Karpas-422 (cell line): ENCODE measurements around the gene CFAP43. TPM values are rescaled to one million over a fixed set of nuclear protein-coding genes. Genes with fewer than 3 reads are reported as not detected.
A peak's percentile ranks its signal among the peaks of the same experiment; 100 is the strongest.

Experiments used
- DNase-seq: peaks from one replicate; pipeline ENCODE4 v3.0.0-alpha.2; 2015
- H2AFZ ChIP-seq: fragments of 200-600 bp; sonication (generic); 2 replicates; pipeline ENCODE4 v1.6.1; 2014; ENCODE audit warnings: antibody characterized with exemption, low read length, mixed read lengths
- H3K27ac ChIP-seq: fragments of 200-600 bp; sonication (generic); 2 replicates; pipeline ENCODE4 v1.5.1; 2014; ENCODE audit warnings: mild to moderate bottlenecking, low read length, moderate library complexity
- H3K27me3 ChIP-seq: fragments of 200-600 bp; sonication (generic); 2 replicates; pipeline ENCODE4 v1.6.1; 2014; ENCODE audit warnings: low read length, mixed read lengths
- H3K36me3 ChIP-seq: fragments of 200-600 bp; sonication (generic); 2 replicates; pipeline ENCODE4 v1.6.1; 2014; ENCODE audit warnings: low read length, mixed read lengths; ENCODE audit not compliant: insufficient read depth
- H3K4me1 ChIP-seq: fragments of 200-600 bp; sonication (generic); 2 replicates; pipeline ENCODE4 v1.6.1; 2014; ENCODE audit warnings: mild to moderate bottlenecking, low read length, mixed read lengths
- H3K4me2 ChIP-seq: fragments of 200-600 bp; sonication (generic); 2 replicates; pipeline ENCODE4 v1.6.1; 2014; ENCODE audit warnings: low read length, low read depth, mild to moderate bottlenecking; ENCODE audit not compliant: poor library complexity, severe bottlenecking
- H3K4me3 ChIP-seq: fragments of 200-600 bp; sonication (generic); 2 replicates; pipeline ENCODE4 v1.5.1; 2014; ENCODE audit warnings: mild to moderate bottlenecking, antibody characterized with exemption, low read length, mixed read lengths
- H3K79me2 ChIP-seq: fragments of 200-600 bp; sonication (generic); 2 replicates; pipeline ENCODE4 v1.6.1; 2014; ENCODE audit warnings: mild to moderate bottlenecking, low read length, mixed read lengths
- H3K9ac ChIP-seq: fragments of 200-600 bp; sonication (generic); 2 replicates; pipeline ENCODE4 v1.6.0; 2014; ENCODE audit warnings: low read length
- H3K9me2 ChIP-seq: fragments of 200-600 bp; sonication (generic), shearing (Covaris generic); replicated peaks from 2 replicates; pipeline ENCODE4 v1.6.0; 2014; ENCODE audit warnings: mild to moderate bottlenecking, low read length, moderate library complexity; ENCODE audit not compliant: insufficient read depth
- H3K9me3 ChIP-seq: fragments of 300-700, 200-600 bp; sonication (generic); 2 replicates; pipeline ENCODE4 v1.6.1; 2014; ENCODE audit warnings: low read length, mixed read lengths
- H4K20me1 ChIP-seq: fragments of 200-600 bp; sonication (generic); 2 replicates; pipeline ENCODE4 v1.6.1; 2014; ENCODE audit warnings: mild to moderate bottlenecking, antibody characterized with exemption, low read length, low read depth; ENCODE audit not compliant: insufficient read depth
- total RNA-seq: library from RNA; depleted of rRNA; stranded (reverse); fragments of >200 nt; shearing (Covaris generic); gene quantifications from 2 replicates; pipeline ENCODE4 v1.2.3, GENCODE V29; 2014; ENCODE audit warnings: low replicate concordance

Gene CFAP43
- total RNA-seq, 1 experiment from 2014 or later, result 0.07 TPM

- H3K4me1 ChIP-seq, result no peaks in the 10 kb centered on the region
- H3K27ac ChIP-seq, result no peak overlapping the region
- H3K36me3 ChIP-seq, result no peaks in the 10 kb centered on the region
- H2AFZ ChIP-seq, result no peak overlapping the region
- H3K4me3 ChIP-seq, result no peak overlapping the region
- DNase-seq, result no peak
- no peaks in the 10 kb centered on the region for H3K9me3 ChIP-seq
- H3K27me3 ChIP-seq, result no peaks in the 10 kb centered on the region
- no peak overlapping the region for H3K4me2 ChIP-seq
- H3K79me2 ChIP-seq, result no peaks in the 10 kb centered on the region
- no peaks in the 10 kb centered on the region for H4K20me1 ChIP-seq
- H3K9ac ChIP-seq, result no peak overlapping the region
- no peaks in the 10 kb centered on the region for H3K9me2 ChIP-seq
These were observed 1.7 kb downstream of the CFAP43 start for GRCh38 chr10:104230490-104230889.

- Histone ChIP-seq H3K36me3 (no peaks in the 10 kb centered on the region), H3K79me2 (no peaks in the 10 kb centered on the region), H3K9me3 (no peaks in the 10 kb centered on the region), H4K20me1 (no peaks in the 10 kb centered on the region), H3K27me3 (no peaks in the 10 kb centered on the region), H3K27ac (no peak overlapping the region), H3K9me2 (no peaks in the 10 kb centered on the region), H3K9ac (no peak overlapping the region), H3K4me1 (no peaks in the 10 kb centered on the region), H3K4me3 (no peak overlapping the region), H2AFZ (no peak overlapping the region), H3K4me2 (no peak overlapping the region)
- DNase-seq, result no peak
These were observed 8.9 kb downstream of the CFAP43 start for GRCh38 chr10:104223304-104223703.

- Histone ChIP-seq H3K4me2 (no peak overlapping the region), H2AFZ (no peak overlapping the region)
These were observed 11.6 kb downstream of the CFAP43 start for GRCh38 chr10:104220522-104220921.

GRCh38 chr10:104218751-104219150 is 13.4 kb downstream of the CFAP43 start:
- Histone ChIP-seq H3K36me3 (no peaks in the 10 kb centered on the region), H3K4me2 (no peak overlapping the region), H2AFZ (no peak overlapping the region), H3K79me2 (no peaks in the 10 kb centered on the region), H3K9me3 (no peaks in the 10 kb centered on the region), H3K4me1 (no peaks in the 10 kb centered on the region), H3K9me2 (no peaks in the 10 kb centered on the region), H3K27ac (no peak overlapping the region), H3K27me3 (no peaks in the 10 kb centered on the region), H3K4me3 (no peak overlapping the region), H3K9ac (no peak overlapping the region), H4K20me1 (no peaks in the 10 kb centered on the region)
- DNase-seq, result peak; percentile 16

More at GRCh38 chr10:104220522-104220921, 11.6 kb downstream of the CFAP43 start:
- Histone ChIP-seq H3K27me3 (no peaks in the 10 kb centered on the region), H3K79me2 (no peaks in the 10 kb centered on the region), H3K9me3 (no peaks in the 10 kb centered on the region), H3K27ac (no peak overlapping the region), H3K4me1 (no peaks in the 10 kb centered on the region), H4K20me1 (no peaks in the 10 kb centered on the region), H3K9me2 (no peaks in the 10 kb centered on the region), H3K9ac (no peak overlapping the region), H3K36me3 (no peaks in the 10 kb centered on the region), H3K4me3 (no peak overlapping the region)
- peak; percentile 32 for DNase-seq

GRCh38 chr10:104216631-104217030 is 15.5 kb downstream of the CFAP43 start:
- no peaks in the 10 kb centered on the region for H3K79me2 ChIP-seq
- no peak overlapping the region for H3K9ac ChIP-seq
- no peaks in the 10 kb centered on the region for H3K4me1 ChIP-seq
- DNase-seq, result peak; percentile 9
- H3K36me3 ChIP-seq, result no peaks in the 10 kb centered on the region
- H3K4me3 ChIP-seq, result no peak overlapping the region
- no peaks in the 10 kb centered on the region for H3K27me3 ChIP-seq
- no peak overlapping the region for H2AFZ ChIP-seq
- H3K9me3 ChIP-seq, result no peaks in the 10 kb centered on the region
- no peak overlapping the region for H3K4me2 ChIP-seq
- no peaks in the 10 kb centered on the region for H4K20me1 ChIP-seq
- H3K9me2 ChIP-seq, result no peaks in the 10 kb centered on the region
- H3K27ac ChIP-seq, result no peak overlapping the region

- H3K9ac ChIP-seq, result no peak overlapping the region
- no peaks in the 10 kb centered on the region for H3K9me3 ChIP-seq
- peak; percentile 73 for DNase-seq
- H4K20me1 ChIP-seq, result no peaks in the 10 kb centered on the region
- peaks cover 6% of the 10 kb centered on the region; the same call in 1 of the 2 replicates for H3K4me1 ChIP-seq
- H3K36me3 ChIP-seq, result no peaks in the 10 kb centered on the region
- no peak overlapping the region for H3K27ac ChIP-seq
- no peaks in the 10 kb centered on the region for H3K9me2 ChIP-seq
- H2AFZ ChIP-seq, result no peak overlapping the region
- H3K79me2 ChIP-seq, result no peaks in the 10 kb centered on the region
- no peak overlapping the region for H3K4me3 ChIP-seq
- no peaks in the 10 kb centered on the region for H3K27me3 ChIP-seq
- no peak overlapping the region for H3K4me2 ChIP-seq
These were observed 22.5 kb downstream of the CFAP43 start for GRCh38 chr10:104209575-104210198.

- Histone ChIP-seq H3K9me3 (no peaks in the 10 kb centered on the region), H2AFZ (no peak overlapping the region), H3K4me2 (no peak overlapping the region), H3K27ac (no peak overlapping the region), H3K4me1 (peaks cover 6% of the 10 kb centered on the region; the same call in 1 of the 2 replicates), H3K9me2 (no peaks in the 10 kb centered on the region), H3K36me3 (no peaks in the 10 kb centered on the region), H3K79me2 (no peaks in the 10 kb centered on the region), H3K27me3 (no peaks in the 10 kb centered on the region), H3K4me3 (no peak overlapping the region), H3K9ac (no peak overlapping the region), H4K20me1 (no peaks in the 10 kb centered on the region)
- no peak for DNase-seq
These were observed 23.4 kb downstream of the CFAP43 start for GRCh38 chr10:104208730-104209129.

- no peaks in the 10 kb centered on the region for H4K20me1 ChIP-seq
- H3K9me2 ChIP-seq, result no peaks in the 10 kb centered on the region
- H3K79me2 ChIP-seq, result no peaks in the 10 kb centered on the region
- no peak overlapping the region for H3K9ac ChIP-seq
- H3K4me2 ChIP-seq, result no peak overlapping the region
- H3K4me3 ChIP-seq, result no peak overlapping the region
- no peaks in the 10 kb centered on the region for H3K27me3 ChIP-seq
- no peak overlapping the region for H2AFZ ChIP-seq
- no peak overlapping the region for H3K27ac ChIP-seq
- no peak for DNase-seq
- H3K36me3 ChIP-seq, result no peaks in the 10 kb centered on the region
- no peaks in the 10 kb centered on the region for H3K4me1 ChIP-seq
- H3K9me3 ChIP-seq, result no peaks in the 10 kb centered on the region
These were observed 29.9 kb downstream of the CFAP43 start for GRCh38 chr10:104202231-104202630.
